Hair follicular keratinocyte (primary cell): ENCODE results near the gene MSX2. TPM values are rescaled to one million over a fixed set of nuclear protein-coding genes. Genes with fewer than 3 reads are reported as not detected.

Experiments
- total RNA-seq: library from RNA; depleted of rRNA; stranded (reverse); fragments of >200 nt; gene quantifications from 2 replicates; pipeline ENCODE4 v1.2.3, GENCODE V29; 2015

The MSX2 gene
- total RNA-seq, result 2.4 and 4.8 TPM in 2 replicates

DNA sequence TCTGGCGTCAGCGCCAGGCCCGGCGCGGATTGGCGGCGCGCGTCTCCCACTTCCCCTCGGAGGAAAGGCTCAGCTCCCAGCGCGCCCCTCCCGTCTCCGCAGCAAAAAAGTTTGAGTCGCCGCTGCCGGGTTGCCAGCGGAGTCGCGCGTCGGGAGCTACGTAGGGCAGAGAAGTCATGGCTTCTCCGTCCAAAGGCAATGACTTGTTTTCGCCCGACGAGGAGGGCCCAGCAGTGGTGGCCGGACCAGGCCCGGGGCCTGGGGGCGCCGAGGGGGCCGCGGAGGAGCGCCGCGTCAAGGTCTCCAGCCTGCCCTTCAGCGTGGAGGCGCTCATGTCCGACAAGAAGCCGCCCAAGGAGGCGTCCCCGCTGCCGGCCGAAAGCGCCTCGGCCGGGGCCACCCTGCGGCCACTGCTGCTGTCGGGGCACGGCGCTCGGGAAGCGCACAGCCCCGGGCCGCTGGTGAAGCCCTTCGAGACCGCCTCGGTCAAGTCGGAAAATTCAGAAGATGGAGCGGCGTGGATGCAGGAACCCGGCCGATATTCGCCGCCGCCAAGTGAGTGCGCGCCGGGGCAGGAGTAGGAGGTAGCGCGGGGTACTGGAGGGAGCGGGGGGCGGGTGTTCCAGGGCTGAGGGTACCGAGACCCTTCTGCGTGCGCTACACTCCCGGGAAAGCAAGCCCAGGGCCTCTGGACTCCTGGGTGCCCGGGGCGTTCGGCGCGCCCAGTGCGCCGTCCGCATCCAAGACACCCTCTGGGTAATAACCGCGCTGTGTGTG is at the start of gene MSX2:
Gene MSX2, plus strand, starts transcription at position 99 of the 777 bp plus-strand sequence. Its CDS starts 78 bp downstream, at position 177.

